Cerebellar cortex (tissue), 1 donor: ENCODE data around the gene REM1.
"Not testable (repeated sequence)": the region's sequence is repeated elsewhere in the genome, so short reads cannot be mapped to it uniquely, and the experiment has no call there.

Experiments used
- DNase-seq: peaks from one replicate; pipeline ENCODE4 v3.0.0-alpha.2; 2015; ENCODE audit warnings: low spot score

REM1 gene

GRCh38 chr20:31485450-31486339 lies 10.6 kb downstream of the REM1 start:
- DNase-seq: no peak

GRCh38 chr20:31488115-31488514 lies 13.0 kb downstream of the REM1 start:
- no peak for DNase-seq

GRCh38 chr20:31489152-31489551 lies 14.1 kb downstream of the REM1 start:
- no peak for DNase-seq

GRCh38 chr20:31490752-31491151 lies 15.7 kb downstream of the REM1 start:
- DNase-seq: no peak

GRCh38 chr20:31494131-31494530 lies 19.0 kb downstream of the REM1 start:
- peak; percentile 14 for DNase-seq

- no peak for DNase-seq
Measured at GRCh38 chr20:31496761-31497295, 21.7 kb downstream of the REM1 start.

GRCh38 chr20:31497838-31498540 lies 22.9 kb downstream of the REM1 start:
- no peak for DNase-seq

- no peak for DNase-seq
Measured at GRCh38 chr20:31500527-31500926, 25.4 kb downstream of the REM1 start.

- DNase-seq: peak; percentile 85
Measured at GRCh38 chr20:31502884-31503673, 28.0 kb downstream of the REM1 start.

- DNase-seq: no peak
Measured at GRCh38 chr20:31505903-31506302, 30.8 kb downstream of the REM1 start.

- no peak for DNase-seq
Measured at GRCh38 chr20:31508517-31509244, 33.6 kb downstream of the REM1 start.

- peak; percentile 91 for DNase-seq
Measured at GRCh38 chr20:31514154-31515071, 39.3 kb downstream of the REM1 start, which contains the start of gene HM13. HM13 (plus strand) TSS chr20:31514442; CDS start chr20:31514552, 110 bp downstream.

- DNase-seq: no peak
Measured at GRCh38 chr20:31515072-31515774, 40.1 kb downstream of the REM1 start.

GRCh38 chr20:31515775-31516107 lies 40.7 kb downstream of the REM1 start:
- no peak for DNase-seq

GRCh38 chr20:31516166-31516565 lies 41.1 kb downstream of the REM1 start:
- DNase-seq: no peak

- no peak for DNase-seq
Measured at GRCh38 chr20:31516651-31517050, 41.6 kb downstream of the REM1 start.

- DNase-seq: peak; percentile 52
Measured at GRCh38 chr20:31517373-31517772, 42.3 kb downstream of the REM1 start.

GRCh38 chr20:31521267-31521666 lies 46.2 kb downstream of the REM1 start:
- DNase-seq: not testable (repeated sequence)

GRCh38 chr20:31522731-31523130 lies 47.6 kb downstream of the REM1 start:
- no peak for DNase-seq
